Mucosa of rectum (tissue), 2 donors: ENCODE measurements around the gene CLMN.

ENCODE experiments used
- H3K27ac ChIP-seq, 2 donors: one replicate each; pipeline ENCODE4 v1.7.0; 2013; ENCODE audit warnings: inconsistent platforms in 2 of 2, low read depth in 2 of 2, low read length in 2 of 2
- H3K27me3 ChIP-seq, 2 donors: one replicate each; pipeline ENCODE4 v1.7.0; 2013; ENCODE audit warnings: low read length in 2 of 2; ENCODE audit not compliant: control insufficient read depth in 2 of 2, insufficient read depth in 2 of 2
- H3K36me3 ChIP-seq, 2 donors: one replicate each; pipeline ENCODE4 v1.7.0; 2013; ENCODE audit warnings: low read length in 2 of 2; ENCODE audit not compliant: control insufficient read depth in 2 of 2, insufficient read depth in 2 of 2
- H3K4me1 ChIP-seq, 2 donors: one replicate each; pipeline ENCODE4 v1.7.0; 2013; ENCODE audit warnings: low read length in 2 of 2, mild to moderate bottlenecking in 1 of 2; ENCODE audit not compliant: control insufficient read depth in 2 of 2, insufficient read depth in 2 of 2
- H3K4me3 ChIP-seq, 2 donors: one replicate each; pipeline ENCODE4 v1.7.0; 2013; ENCODE audit warnings: low read length in 2 of 2
- H3K9ac ChIP-seq, 2 donors: one replicate each; pipeline ENCODE4 v1.7.0; 2013; ENCODE audit warnings: low read length in 2 of 2, low read depth in 1 of 2, mild to moderate bottlenecking in 1 of 2
- H3K9me3 ChIP-seq, 2 donors: one replicate each; pipeline ENCODE4 v1.7.0; 2013; ENCODE audit warnings: low read length in 2 of 2; ENCODE audit not compliant: control insufficient read depth in 2 of 2
- donor health status: healthy.
- donor health status: Normal muscosa, but diverticular disease.

Gene CLMN

DNA sequence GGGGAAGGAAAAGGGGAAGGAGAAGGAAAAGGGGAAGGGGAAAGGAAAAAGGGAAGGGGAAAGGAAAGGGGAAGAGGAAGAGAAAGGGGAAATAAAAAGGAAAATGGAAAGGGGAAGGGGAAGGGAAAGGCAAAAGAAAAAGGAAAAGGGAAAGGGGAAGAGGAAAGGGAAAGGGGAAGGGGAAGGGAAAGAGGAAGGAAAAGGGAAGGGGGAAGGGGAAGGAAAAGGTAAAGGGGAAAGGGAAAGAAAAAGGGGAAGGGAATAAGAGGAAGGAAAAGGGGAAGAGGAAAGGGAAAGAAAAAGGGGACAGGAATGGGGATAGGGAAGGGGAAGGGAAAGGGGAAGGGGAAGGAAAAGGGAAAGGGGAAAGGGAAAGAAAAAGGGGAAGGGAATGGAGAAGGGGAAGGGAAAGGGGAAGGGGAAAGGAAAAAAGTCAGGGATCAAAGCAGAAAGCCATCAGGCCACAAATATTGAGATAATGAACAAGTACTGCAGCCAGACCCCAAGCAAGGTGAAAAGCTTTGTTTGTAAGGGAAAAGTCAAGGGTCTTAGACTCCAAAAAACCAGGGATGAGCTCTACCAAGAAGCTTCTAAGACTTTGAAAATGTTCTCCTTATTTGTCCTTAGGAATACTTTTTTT lies 182.4 kb downstream of the CLMN start:
- Histone ChIP-seq H3K27ac (peak overlapping the region; percentile 26 to 77), H3K27me3 (no peaks in the 10 kb centered on the region), H3K4me3 (peak overlapping the region in 1 of 2 donors; percentile 13), H3K4me1 (peaks cover 15 to 27% of the 10 kb centered on the region in 2 donors), H3K9ac (peak overlapping the region in 1 of 2 donors; percentile 45), H3K36me3 (peaks cover 9 to 13% of the 10 kb centered on the region in 2 donors), H3K9me3 (no peaks in the 10 kb centered on the region)

GRCh38 chr14:95136631-95137030 lies 183.1 kb downstream of the CLMN start:
- no peak overlapping the region for H3K4me3 ChIP-seq
- peaks cover 15 to 27% of the 10 kb centered on the region in 2 donors for H3K4me1 ChIP-seq
- no peaks in the 10 kb centered on the region for H3K9me3 ChIP-seq
- H3K27ac ChIP-seq: no peak overlapping the region
- peaks cover 13 to 20% of the 10 kb centered on the region in 2 donors for H3K36me3 ChIP-seq
- no peak overlapping the region for H3K9ac ChIP-seq
- no peaks in the 10 kb centered on the region for H3K27me3 ChIP-seq

DNA sequence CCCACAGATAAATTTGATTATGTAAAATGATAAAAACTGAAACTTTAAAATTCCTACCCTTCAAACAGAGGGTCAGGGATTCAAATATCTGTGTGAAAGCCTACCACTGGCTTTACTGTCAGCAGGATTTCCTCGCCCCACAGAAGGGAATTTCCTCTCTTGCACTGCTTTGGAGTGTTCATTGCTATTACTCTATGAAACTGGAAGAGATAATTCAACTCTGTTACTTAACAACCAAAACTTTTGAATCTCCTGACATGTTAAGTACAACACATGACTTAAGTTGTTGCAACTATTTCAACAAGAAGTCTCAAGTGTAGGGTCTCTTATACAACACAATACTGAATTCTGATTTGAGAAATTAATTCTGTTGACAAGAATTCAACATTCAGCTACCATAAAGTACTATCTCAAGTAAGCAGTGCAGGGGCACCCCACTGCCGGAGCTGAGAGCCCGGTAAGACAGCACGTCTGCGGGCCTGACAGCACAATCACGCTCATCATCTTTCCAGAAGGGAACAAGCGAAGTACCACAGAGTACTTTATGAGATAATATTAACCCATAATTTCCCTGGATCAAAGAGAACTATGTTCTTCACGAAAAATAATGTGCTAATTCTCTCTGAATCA lies 185.3 kb downstream of the CLMN start:
- Histone ChIP-seq H3K9me3 (no peaks in the 10 kb centered on the region), H3K27me3 (no peaks in the 10 kb centered on the region), H3K4me1 (peaks cover 4 to 10% of the 10 kb centered on the region in 2 donors), H3K4me3 (no peak overlapping the region), H3K27ac (no peak overlapping the region), H3K9ac (no peak overlapping the region), H3K36me3 (peaks cover 16 to 20% of the 10 kb centered on the region in 2 donors)

DNA sequence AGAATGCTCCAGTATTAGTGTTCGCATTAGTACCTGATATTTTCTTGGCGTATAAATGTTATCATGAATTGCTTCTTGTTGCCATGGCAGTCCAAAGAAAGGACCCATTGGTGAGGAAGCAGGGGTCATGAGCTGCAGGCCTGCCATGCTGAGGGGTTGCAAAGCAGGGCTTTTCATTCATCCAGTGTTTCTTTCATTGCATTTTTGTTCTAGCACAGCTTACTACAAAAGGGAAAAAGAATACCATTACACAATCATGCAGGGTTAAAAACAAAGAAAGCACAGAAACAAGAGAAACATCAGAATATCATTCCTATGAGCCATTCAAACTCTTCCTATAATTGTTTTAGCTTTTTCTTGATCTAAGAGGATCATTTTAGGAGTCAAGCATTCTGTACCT lies 186.4 kb downstream of the CLMN start:
- H3K9me3 ChIP-seq: no peaks in the 10 kb centered on the region
- no peak overlapping the region for H3K27ac ChIP-seq
- H3K36me3 ChIP-seq: peaks cover 26 to 31% of the 10 kb centered on the region in 2 donors
- no peaks in the 10 kb centered on the region for H3K27me3 ChIP-seq
- no peak overlapping the region for H3K4me3 ChIP-seq
- no peak overlapping the region for H3K9ac ChIP-seq
- peaks cover 4 to 9% of the 10 kb centered on the region in 2 donors for H3K4me1 ChIP-seq

DNA sequence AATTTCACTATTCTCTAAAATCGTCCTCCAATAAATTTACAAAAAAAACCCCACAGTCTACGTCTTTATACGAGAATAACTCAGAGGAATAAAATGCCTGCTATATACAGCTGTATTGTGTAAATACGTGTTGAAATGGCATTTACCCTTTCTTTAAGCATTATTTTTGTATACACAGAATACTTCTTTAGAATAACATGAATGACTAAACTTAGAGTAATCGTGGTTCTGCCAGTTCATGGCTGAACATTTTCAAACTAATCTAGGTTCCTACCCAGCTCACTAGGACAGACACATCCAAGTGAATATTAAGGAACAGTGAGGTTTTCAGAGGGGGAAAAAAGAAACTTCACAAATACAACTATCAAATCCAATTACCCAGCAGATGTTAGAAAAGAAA lies 186.9 kb downstream of the CLMN start:
- Histone ChIP-seq H3K36me3 (peaks cover 27 to 34% of the 10 kb centered on the region in 2 donors), H3K4me1 (peaks cover 1 to 6% of the 10 kb centered on the region in 2 donors), H3K27me3 (no peaks in the 10 kb centered on the region), H3K27ac (no peak overlapping the region), H3K9ac (no peak overlapping the region), H3K4me3 (no peak overlapping the region), H3K9me3 (no peaks in the 10 kb centered on the region)
